GM04504 (cell line): ENCODE measurements around the gene CCR5AS.

ENCODE experiments used
- DNase-seq: peaks from one replicate; pipeline ENCODE4 v3.0.0-alpha.2; 2012; ENCODE audit warnings: low read depth

CCR5AS gene

DNA sequence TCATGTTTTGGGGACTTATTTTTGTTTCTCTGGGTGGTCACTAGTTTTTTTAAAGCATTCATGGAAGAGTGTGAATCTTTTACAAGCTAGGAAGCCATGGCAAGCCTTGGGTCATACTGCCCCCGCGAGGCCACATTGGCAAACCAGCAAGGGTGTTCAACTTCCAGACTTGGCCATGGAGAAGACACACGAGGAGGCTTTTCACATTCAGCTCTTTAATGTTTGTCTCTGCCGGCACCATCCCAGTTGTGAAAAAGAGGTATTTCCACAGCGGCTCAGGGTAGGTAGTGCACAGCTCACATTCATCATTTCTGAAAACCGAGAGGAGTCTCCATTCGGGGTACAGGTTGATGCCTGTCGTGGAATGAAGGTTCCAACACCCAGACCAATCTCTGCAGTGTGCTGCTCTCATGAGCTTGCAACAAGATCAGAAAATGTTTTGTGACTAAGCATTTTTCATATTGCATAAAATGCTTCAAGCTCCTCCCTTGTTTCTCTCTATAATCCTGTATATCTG lies 28.4 kb downstream of the CCR5AS start:
- no peak for DNase-seq

DNA sequence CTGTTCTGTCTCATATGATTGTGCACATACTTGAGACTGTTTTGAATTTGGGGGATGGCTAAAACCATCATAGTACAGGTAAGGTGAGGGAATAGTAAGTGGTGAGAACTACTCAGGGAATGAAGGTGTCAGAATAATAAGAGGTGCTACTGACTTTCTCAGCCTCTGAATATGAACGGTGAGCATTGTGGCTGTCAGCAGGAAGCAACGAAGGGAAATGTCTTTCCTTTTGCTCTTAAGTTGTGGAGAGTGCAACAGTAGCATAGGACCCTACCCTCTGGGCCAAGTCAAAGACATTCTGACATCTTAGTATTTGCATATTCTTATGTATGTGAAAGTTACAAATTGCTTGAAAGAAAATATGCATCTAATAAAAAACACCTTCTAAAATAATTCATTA lies 31.1 kb downstream of the CCR5AS start:
- DNase-seq, result no peak

DNA sequence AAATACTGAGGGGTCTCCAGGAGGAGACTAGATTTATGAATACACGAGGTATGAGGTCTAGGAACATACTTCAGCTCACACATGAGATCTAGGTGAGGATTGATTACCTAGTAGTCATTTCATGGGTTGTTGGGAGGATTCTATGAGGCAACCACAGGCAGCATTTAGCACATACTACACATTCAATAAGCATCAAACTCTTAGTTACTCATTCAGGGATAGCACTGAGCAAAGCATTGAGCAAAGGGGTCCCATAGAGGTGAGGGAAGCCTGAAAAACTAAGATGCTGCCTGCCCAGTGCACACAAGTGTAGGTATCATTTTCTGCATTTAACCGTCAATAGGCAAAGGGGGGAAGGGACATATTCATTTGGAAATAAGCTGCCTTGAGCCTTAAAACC lies 31.6 kb downstream of the CCR5AS start:
- DNase-seq, result no peak

DNA sequence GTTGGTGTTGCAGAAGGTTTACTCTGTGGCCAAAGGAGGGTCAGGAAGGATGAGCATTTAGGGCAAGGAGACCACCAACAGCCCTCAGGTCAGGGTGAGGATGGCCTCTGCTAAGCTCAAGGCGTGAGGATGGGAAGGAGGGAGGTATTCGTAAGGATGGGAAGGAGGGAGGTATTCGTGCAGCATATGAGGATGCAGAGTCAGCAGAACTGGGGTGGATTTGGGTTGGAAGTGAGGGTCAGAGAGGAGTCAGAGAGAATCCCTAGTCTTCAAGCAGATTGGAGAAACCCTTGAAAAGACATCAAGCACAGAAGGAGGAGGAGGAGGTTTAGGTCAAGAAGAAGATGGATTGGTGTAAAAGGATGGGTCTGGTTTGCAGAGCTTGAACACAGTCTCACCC lies 32.1 kb downstream of the CCR5AS start:
- no peak for DNase-seq

DNA sequence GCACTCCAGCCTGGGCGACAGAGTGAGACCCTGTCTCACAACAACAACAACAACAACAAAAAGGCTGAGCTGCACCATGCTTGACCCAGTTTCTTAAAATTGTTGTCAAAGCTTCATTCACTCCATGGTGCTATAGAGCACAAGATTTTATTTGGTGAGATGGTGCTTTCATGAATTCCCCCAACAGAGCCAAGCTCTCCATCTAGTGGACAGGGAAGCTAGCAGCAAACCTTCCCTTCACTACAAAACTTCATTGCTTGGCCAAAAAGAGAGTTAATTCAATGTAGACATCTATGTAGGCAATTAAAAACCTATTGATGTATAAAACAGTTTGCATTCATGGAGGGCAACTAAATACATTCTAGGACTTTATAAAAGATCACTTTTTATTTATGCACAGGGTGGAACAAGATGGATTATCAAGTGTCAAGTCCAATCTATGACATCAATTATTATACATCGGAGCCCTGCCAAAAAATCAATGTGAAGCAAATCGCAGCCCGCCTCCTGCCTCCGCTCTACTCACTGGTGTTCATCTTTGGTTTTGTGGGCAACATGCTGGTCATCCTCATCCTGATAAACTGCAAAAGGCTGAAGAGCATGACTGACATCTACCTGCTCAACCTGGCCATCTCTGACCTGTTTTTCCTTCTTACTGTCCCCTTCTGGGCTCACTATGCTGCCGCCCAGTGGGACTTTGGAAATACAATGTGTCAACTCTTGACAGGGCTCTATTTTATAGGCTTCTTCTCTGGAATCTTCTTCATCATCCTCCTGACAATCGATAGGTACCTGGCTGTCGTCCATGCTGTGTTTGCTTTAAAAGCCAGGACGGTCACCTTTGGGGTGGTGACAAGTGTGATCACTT lies 34.1 kb downstream of the CCR5AS start:
- DNase-seq, result no peak

DNA sequence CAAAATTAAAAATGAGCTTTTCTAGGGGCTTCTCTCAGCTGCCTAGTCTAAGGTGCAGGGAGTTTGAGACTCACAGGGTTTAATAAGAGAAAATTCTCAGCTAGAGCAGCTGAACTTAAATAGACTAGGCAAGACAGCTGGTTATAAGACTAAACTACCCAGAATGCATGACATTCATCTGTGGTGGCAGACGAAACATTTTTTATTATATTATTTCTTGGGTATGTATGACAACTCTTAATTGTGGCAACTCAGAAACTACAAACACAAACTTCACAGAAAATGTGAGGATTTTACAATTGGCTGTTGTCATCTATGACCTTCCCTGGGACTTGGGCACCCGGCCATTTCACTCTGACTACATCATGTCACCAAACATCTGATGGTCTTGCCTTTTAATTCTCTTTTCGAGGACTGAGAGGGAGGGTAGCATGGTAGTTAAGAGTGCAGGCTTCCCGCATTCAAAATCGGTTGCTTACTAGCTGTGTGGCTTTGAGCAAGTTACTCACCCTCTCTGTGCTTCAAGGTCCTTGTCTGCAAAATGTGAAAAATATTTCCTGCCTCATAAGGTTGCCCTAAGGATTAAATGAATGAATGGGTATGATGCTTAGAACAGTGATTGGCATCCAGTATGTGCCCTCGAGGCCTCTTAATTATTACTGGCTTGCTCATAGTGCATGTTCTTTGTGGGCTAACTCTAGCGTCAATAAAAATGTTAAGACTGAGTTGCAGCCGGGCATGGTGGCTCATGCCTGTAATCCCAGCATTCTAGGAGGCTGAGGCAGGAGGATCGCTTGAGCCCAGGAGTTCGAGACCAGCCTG lies 35.1 kb downstream of the CCR5AS start:
- no peak for DNase-seq

DNA sequence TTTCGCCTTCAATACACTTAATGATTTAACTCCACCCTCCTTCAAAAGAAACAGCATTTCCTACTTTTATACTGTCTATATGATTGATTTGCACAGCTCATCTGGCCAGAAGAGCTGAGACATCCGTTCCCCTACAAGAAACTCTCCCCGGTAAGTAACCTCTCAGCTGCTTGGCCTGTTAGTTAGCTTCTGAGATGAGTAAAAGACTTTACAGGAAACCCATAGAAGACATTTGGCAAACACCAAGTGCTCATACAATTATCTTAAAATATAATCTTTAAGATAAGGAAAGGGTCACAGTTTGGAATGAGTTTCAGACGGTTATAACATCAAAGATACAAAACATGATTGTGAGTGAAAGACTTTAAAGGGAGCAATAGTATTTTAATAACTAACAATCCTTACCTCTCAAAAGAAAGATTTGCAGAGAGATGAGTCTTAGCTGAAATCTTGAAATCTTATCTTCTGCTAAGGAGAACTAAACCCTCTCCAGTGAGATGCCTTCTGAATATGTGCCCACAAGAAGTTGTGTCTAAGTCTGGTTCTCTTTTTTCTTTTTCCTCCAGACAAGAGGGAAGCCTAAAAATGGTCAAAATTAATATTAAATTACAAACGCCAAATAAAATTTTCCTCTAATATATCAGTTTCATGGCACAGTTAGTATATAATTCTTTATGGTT lies 35.9 kb downstream of the CCR5AS start, which contains the start of gene CCR5:
TSS of gene CCR5 (plus strand) at position 108 of the 680 bp plus-strand sequence. CDS start 1,957 bp downstream, outside the sequence.
- no peak for DNase-seq

DNA sequence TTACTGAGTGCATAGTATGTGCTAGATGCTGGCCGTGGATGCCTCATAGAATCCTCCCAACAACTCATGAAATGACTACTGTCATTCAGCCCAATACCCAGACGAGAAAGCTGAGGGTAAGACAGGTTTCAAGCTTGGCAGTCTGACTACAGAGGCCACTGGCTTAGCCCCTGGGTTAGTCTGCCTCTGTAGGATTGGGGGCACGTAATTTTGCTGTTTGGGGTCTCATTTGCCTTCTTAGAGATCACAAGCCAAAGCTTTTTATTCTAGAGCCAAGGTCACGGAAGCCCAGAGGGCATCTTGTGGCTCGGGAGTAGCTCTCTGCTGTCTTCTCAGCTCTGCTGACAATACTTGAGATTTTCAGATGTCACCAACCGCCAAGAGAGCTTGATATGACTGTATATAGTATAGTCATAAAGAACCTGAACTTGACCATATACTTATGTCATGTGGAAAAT lies 37.2 kb downstream of the CCR5AS start:
- DNase-seq, result no peak

DNA sequence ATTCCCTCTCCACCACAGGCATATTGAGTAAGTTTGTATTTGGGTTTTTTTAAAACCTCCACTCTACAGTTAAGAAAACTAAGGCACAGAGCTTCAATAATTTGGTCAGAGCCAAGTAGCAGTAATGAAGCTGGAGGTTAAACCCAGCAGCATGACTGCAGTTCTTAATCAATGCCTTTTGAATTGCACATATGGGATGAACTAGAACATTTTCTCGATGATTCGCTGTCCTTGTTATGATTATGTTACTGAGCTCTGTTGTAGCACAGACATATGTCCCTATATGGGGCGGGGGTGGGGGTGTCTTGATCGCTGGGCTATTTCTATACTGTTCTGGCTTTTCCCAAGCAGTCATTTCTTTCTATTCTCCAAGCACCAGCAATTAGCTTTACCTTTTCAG lies 37.7 kb downstream of the CCR5AS start:
- no peak for DNase-seq

DNA sequence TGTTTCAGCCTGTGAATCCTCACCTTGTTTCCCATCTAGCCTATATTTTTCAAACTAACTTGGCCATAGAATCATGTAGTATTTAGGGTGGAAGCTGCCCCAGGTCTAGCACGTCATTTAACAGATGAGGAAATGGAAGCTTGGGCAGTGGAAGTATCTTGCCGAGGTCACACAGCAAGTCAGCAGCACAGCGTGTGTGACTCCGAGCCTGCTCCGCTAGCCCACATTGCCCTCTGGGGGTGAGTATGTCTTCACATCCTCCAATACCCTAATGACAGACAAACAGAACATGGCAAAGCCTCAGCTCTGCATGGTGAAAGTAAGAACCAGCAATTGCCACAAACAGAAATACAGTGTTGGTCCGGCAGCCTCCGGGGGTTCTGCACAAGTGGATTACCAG lies 38.3 kb downstream of the CCR5AS start:
- DNase-seq, result no peak

DNA sequence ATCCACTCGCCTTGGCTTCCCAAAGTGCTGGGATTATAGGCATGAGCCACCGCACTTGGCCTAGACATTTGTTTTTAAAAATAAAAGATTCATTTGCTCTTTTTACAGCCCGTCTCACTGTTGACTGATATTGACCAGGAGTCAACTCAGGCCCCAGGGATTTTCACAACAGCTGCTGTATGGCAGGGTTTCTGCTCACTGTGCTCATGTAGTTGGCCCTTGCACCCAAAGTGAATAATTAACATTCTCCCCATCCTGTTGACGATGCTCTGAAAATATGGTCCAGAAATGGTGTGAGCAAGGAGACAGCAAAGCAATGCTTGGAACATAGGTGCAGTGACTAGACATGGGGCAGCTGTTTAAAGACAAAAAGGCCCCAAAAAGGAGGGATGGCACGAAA lies 39.1 kb downstream of the CCR5AS start:
- DNase-seq, result no peak

DNA sequence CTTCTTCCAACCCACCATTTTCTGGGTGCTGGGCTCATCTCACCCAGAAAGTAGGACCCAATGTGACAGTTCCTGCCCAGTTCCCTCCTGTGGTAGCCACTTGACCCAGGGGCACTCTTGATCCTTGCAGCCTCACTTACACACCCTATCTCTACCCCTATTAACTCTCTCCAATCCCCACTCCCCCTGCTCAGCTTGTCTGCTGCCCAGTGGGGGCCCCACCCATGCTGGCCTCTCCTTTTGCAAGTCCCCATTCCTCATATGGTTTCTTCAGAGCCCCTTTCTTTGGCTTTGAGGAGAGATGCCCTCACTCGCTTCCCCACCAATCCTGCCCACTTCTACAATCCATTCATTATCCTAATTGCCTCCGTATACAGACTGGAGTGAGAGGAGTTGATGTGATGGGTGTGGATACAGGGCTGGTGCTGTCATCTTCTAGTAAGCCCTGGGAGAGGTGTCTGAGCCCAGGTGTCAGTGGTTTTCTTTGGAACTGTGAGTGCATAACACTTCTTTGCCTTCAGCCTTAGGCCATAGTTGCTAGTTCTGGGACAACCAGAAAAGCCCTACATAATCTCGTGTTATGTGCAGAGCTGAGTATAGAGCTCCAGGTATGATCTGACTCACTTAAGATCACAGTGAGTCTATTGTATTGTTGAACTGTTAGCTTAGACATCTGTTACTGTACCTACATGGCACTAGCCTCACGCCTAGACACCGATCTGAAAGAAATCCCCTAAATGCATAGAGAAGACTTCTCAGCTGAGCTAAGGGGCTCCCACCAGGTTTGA lies 40.9 kb downstream of the CCR5AS start:
- no peak for DNase-seq

DNA sequence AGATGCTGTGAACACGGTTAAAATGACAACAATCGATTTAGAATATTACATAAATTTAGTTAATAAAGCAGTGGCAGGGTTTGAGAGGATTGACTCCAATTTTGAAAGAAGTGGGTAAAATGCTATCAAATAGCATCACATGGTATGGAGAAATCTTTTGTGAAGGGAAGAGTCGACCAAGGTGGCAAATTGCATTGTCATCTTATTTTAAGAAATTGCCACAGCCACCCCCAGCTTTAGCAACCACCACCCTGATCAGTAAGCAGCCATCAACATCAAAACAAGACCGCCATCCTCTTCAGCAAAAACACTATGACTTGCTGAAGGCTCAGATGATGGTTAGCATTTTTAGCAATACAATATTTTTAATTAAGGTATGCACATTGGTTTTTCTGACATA lies 41.8 kb downstream of the CCR5AS start:
- no peak for DNase-seq

DNA sequence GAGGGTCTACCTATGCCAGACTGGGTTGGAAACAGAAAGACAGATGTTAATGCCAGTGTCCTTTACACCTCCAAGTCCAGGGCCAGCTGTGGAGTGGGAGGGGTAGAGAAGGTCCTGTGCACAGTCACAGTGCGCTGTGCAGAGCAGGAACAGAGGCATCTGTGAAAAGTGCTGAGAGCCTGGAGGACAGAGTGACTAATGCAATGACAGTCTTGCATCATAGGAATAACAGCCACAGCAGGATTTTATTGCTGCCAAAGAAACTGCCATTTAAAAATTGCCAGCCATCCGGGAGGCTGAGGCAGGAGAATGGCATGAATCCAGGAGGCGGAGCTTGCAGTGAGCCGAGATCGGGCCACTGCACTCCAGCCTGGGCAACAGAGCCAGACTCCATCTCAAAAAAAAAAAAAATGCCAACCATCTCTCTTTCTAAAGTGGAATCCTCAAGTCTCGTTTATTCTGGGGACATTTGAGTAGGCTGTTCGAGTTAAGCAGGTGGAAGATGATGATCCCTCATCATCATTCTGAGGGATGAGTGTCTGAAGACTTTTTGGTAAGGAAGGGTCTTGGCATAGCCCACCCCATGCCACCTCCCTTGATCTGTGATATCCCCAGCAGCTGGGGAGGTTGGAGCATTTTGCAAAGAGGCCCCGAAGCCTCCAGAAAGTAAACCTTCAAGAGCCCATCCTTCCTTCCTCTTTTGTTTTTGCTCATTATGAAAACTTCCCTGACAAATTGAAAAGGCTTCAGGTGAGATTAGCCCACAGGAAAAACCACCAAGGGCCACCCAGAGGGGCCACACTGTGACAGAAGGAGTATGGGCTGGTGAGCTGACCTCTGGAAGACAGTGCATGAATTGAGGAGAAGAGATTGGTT lies 45.2 kb downstream of the CCR5AS start:
- DNase-seq, result no peak

DNA sequence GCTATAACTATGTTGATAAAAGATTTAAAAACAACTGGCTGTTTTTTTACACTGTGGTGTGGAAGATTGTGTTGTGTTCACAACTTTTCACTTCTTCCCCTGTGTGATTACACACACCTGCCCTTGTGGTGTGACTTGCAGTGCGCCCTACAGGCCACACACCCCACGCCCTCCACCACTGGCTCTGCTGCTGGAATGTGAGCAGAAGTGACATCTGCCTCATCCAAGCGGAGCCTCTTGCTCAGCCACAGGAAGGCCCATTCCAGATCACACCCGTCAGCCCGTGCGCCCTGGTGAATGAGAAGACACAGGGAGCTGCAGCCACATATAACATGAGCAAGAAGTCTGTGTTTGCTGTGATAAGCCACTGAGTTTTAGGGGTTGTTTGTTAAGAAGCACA lies 46.0 kb downstream of the CCR5AS start:
- no peak for DNase-seq

DNA sequence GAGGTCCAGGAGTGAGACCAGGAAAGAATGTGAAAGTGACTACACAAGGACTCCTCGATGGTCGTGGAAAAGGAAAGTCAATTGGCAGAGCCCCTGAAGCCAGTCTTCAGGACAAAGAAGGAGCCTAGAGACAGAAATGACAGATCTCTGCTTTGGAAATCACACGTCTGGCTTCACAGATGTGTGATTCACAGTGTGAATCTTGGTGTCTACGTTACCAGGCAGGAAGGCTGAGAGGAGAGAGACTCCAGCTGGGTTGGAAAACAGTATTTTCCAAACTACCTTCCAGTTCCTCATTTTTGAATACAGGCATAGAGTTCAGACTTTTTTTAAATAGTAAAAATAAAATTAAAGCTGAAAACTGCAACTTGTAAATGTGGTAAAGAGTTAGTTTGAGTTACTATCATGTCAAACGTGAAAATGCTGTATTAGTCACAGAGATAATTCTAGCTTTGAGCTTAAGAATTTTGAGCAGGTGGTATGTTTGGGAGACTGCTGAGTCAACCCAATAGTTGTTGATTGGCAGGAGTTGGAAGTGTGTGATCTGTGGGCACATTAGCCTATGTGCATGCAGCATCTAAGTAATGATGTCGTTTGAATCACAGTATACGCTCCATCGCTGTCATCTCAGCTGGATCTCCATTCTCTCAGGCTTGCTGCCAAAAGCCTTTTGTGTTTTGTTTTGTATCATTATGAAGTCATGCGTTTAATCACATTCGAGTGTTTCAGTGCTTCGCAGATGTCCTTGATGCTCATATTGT lies 47.0 kb downstream of the CCR5AS start:
- no peak for DNase-seq

DNA sequence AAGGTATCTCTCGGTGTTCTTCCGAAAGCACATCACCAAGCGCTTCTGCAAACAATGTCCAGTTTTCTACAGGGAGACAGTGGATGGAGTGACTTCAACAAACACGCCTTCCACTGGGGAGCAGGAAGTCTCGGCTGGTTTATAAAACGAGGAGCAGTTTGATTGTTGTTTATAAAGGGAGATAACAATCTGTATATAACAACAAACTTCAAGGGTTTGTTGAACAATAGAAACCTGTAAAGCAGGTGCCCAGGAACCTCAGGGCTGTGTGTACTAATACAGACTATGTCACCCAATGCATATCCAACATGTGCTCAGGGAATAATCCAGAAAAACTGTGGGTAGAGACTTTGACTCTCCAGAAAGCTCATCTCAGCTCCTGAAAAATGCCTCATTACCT lies 48.4 kb downstream of the CCR5AS start:
- DNase-seq, result no peak

DNA sequence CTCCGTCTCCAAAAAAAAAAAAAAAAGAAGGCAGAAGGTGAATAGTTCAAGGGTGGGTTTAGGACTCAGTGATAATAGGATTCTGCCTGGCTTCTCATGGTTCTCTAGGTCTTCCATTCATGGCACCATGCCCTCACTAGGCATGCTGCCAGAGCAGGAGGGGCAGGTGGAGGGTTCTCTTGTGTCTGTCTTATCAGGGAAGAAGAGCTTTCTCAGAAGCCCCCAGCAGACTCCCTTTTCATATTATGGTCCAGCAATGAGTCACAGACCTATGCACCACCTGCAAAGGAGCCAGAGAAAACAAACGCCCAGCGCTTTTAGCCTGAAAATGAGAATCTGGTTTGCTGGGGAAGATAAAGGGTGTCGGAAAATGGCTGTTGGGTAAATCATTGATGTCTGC lies 50.0 kb downstream of the CCR5AS start:
- no peak for DNase-seq

DNA sequence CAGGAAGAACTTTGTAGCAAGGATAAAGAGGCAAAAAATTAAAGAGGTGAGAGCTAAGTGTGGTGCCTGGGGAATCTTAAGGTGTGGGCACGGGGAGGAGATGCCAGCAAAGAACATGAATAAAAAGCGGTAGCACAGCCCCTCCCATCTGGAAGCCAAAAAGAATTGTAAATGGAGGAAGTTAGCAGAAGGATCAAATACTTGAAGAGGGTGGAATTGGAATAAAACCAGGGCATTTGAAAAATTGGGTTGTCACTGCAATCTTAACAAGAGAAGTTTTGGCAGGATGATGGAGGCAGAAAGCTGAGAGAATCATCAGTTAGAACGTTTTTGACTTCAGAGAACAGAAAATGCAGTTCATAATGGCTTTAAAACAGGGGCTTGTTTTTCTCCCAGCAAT lies 50.6 kb downstream of the CCR5AS start:
- DNase-seq, result no peak

DNA sequence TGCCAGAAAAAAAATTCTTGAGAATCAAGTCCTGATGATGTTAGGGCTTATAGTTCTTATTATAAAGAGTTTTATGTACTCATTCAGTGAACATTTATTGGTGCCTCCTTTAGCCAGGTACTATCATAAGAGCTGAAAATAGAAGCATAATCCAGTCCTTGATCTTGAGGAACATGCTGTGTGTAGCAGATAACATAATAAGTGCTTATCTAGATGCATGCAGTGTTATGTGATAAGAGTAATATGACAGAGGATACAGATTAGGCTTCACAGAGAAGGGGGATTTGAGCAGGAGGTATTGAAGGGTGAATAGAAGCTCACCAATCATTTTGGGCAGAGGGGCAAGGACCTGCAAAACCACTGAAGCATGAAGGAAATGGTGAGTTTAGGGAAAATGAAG lies 51.9 kb downstream of the CCR5AS start:
- no peak for DNase-seq
